Eye (tissue), 1 donor: ENCODE measurements around the gene PER2.
A peak's percentile ranks its signal among the peaks of the same experiment; 100 is the strongest.
"Not testable (repeated sequence)": the region's sequence is repeated elsewhere in the genome, so short reads cannot be mapped to it uniquely, and the experiment has no call there.

ENCODE experiments used
- DNase-seq: peaks from one replicate; pipeline ENCODE4 v3.0.0-alpha.2; 2015

PER2 gene

GRCh38 chr2:238285653-238286082 is 2.7 kb downstream of the PER2 start:
- DNase-seq, result peak; percentile 68

GRCh38 chr2:238284802-238285515 is 3.5 kb downstream of the PER2 start:
- no peak for DNase-seq

- no peak for DNase-seq
Measured at GRCh38 chr2:238282861-238283738, 5.3 kb downstream of the PER2 start.

GRCh38 chr2:238281826-238282480 is 6.5 kb downstream of the PER2 start:
- DNase-seq, result no peak

- DNase-seq, result no peak
Measured at GRCh38 chr2:238280083-238280825, 8.2 kb downstream of the PER2 start.

- DNase-seq, result no peak
Measured at GRCh38 chr2:238279324-238279682, 9.1 kb downstream of the PER2 start.

- DNase-seq, result no peak
Measured at GRCh38 chr2:238278626-238279323, 9.6 kb downstream of the PER2 start.

- DNase-seq, result no peak
Measured at GRCh38 chr2:238277695-238278094, 10.7 kb downstream of the PER2 start.

GRCh38 chr2:238274152-238274865 is 14.1 kb downstream of the PER2 start:
- DNase-seq, result no peak

GRCh38 chr2:238273433-238273832 is 15.0 kb downstream of the PER2 start:
- DNase-seq, result not testable (repeated sequence)

GRCh38 chr2:238272156-238272555 is 16.3 kb downstream of the PER2 start:
- no peak for DNase-seq

- not testable (repeated sequence) for DNase-seq
Measured at GRCh38 chr2:238271686-238272085, 16.7 kb downstream of the PER2 start.

GRCh38 chr2:238271061-238271554 is 17.3 kb downstream of the PER2 start:
- no peak for DNase-seq

GRCh38 chr2:238270606-238271005 is 17.8 kb downstream of the PER2 start:
- DNase-seq, result no peak

GRCh38 chr2:238269741-238270140 is 18.7 kb downstream of the PER2 start:
- no peak for DNase-seq

- no peak for DNase-seq
Measured at GRCh38 chr2:238267884-238268680, 20.3 kb downstream of the PER2 start.

- no peak for DNase-seq
Measured at GRCh38 chr2:238267341-238267710, 21.1 kb downstream of the PER2 start.

- no peak for DNase-seq
Measured at GRCh38 chr2:238265605-238266004, 22.8 kb downstream of the PER2 start.

- DNase-seq, result no peak
Measured at GRCh38 chr2:238264072-238264460, 24.3 kb downstream of the PER2 start.
